Uterus (tissue), 4 donors: ENCODE data around the gene PGF. TPM values are rescaled to one million over a fixed set of nuclear protein-coding genes. Genes with fewer than 3 reads are reported as not detected.

Source experiments
- DNase-seq, 2 donors: peaks; one replicate each; pipeline ENCODE4 v3.0.0-alpha.2; 2019 to 2020
- H3K27ac ChIP-seq, 2 donors: fragments of 200-600 bp; sonication (generic); 1 replicate in 1 of 2; 2 replicates in 1 of 2; pipeline ENCODE4 v1.5.1; 2016 to 2018
- H3K27me3 ChIP-seq, 2 donors: fragments of 200-600 bp; sonication (generic); one replicate each; pipeline ENCODE4 v1.5.1; 2018 to 2019; ENCODE audit warnings: control low read depth in 1 of 2
- H3K36me3 ChIP-seq, 2 donors: fragments of 200-600 bp; sonication (generic); one replicate each; pipeline ENCODE4 v1.5.1; 2019; ENCODE audit warnings: control low read depth in 1 of 2
- H3K4me1 ChIP-seq, 2 donors: fragments of 200-600 bp; sonication (generic); one replicate each; pipeline ENCODE4 v1.5.1; 2018 to 2019; ENCODE audit warnings: control low read depth in 1 of 2
- H3K4me3 ChIP-seq, 2 donors: fragments of 200-600 bp; sonication (generic); 1 replicate in 1 of 2; 2 replicates in 1 of 2; pipeline ENCODE4 v1.5.1; 2018 to 2019; ENCODE audit warnings: mild to moderate bottlenecking in 1 of 2
- H3K9me3 ChIP-seq, 2 donors: fragments of 200-600 bp; sonication (generic); one replicate each; pipeline ENCODE4 v1.5.1; 2019; ENCODE audit warnings: control low read depth in 1 of 2
- POLR2A ChIP-seq, 2 donors: fragments of 450-650 bp; IDR thresholded peaks; one replicate each; pipeline ENCODE4 v1.6.1; 2016; ENCODE audit warnings: antibody characterized with exemption in 2 of 2, mild to moderate bottlenecking in 1 of 2, moderate library complexity in 1 of 2
- intact Hi-C: fragments of 100-400 bp; cut with DNase I; formaldehyde crosslinking; loops from one replicate; pipeline ENCODE4 v1.15.1; 2023; ENCODE audit warnings: low total_unique reads
- total RNA-seq, 4 donors: library from RNA; depleted of rRNA in 3 of 4; stranded (reverse); fragments of >200 nt in 3 of 4; gene quantifications; one replicate each; pipeline versions ENCODE4 v1.1.0 to v1.2.4, GENCODE V29; 2014 to 2023
- TF ChIP-seq, protein P1 (sequence below), 4 experiments: fragments of 200-600 bp in 2 of 4; fragments of 450-650 bp in 2 of 4; sonication (generic) in 2 of 4; IDR thresholded peaks; one replicate each; pipeline ENCODE4 v1.5.1; 2016 to 2019; ENCODE audit warnings: antibody characterized with exemption in 4 of 4, mild to moderate bottlenecking in 2 of 4, moderate library complexity in 1 of 4
- donor health status: DM: yes; HTN: yes; CAD: no.

PGF gene
- total RNA-seq, 4 donors from 2014 or later: 2.7 to 32.4 (median 15.4) TPM

- Histone ChIP-seq H3K27me3 (no peaks in the 10 kb centered on the region), H3K9me3 (no peaks in the 10 kb centered on the region), H3K4me3 (no peak overlapping the region), H3K4me1 (no peaks in the 10 kb centered on the region), H3K27ac (no peak overlapping the region), H3K36me3 (no peaks in the 10 kb centered on the region)
- no peak for TF ChIP-seq POLR2A (IDR thresholded peaks at IDR 0.05)
- TF ChIP-seq, protein P1, sequence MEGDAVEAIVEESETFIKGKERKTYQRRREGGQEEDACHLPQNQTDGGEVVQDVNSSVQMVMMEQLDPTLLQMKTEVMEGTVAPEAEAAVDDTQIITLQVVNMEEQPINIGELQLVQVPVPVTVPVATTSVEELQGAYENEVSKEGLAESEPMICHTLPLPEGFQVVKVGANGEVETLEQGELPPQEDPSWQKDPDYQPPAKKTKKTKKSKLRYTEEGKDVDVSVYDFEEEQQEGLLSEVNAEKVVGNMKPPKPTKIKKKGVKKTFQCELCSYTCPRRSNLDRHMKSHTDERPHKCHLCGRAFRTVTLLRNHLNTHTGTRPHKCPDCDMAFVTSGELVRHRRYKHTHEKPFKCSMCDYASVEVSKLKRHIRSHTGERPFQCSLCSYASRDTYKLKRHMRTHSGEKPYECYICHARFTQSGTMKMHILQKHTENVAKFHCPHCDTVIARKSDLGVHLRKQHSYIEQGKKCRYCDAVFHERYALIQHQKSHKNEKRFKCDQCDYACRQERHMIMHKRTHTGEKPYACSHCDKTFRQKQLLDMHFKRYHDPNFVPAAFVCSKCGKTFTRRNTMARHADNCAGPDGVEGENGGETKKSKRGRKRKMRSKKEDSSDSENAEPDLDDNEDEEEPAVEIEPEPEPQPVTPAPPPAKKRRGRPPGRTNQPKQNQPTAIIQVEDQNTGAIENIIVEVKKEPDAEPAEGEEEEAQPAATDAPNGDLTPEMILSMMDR (IDR thresholded peaks at IDR 0.05): no peak
- intact Hi-C loops: no loop called here
- DNase-seq: no peak
Observed at GRCh38 chr14:74893614-74894091, 61.7 kb downstream of the PGF start.

DNA sequence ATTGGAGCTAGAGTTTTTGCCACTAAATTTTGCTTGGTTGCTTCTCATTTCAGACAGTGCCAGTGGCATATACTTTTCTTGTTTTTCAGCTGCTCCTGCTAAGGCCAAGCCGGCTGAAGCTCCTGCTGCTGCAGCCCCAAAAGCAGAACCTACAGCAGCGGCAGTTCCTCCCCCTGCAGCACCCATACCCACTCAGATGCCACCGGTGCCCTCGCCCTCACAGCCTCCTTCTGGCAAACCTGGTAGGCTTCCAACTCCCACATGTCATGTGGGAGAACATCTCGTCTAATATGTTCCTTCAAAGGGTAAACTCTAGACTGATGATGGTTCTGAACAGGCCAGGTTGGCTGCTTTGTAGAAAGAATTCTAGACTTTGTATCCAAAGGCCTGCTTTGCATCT is 62.7 kb downstream of the PGF start:
- intact Hi-C loops: no loop called here
- no peaks in the 10 kb centered on the region for H3K9me3 ChIP-seq
- TF ChIP-seq, protein P1 (IDR thresholded peaks at IDR 0.05): no peak
- no peak for TF ChIP-seq POLR2A (IDR thresholded peaks at IDR 0.05)
- H3K27ac ChIP-seq: no peak overlapping the region
- no peak overlapping the region for H3K4me3 ChIP-seq
- no peaks in the 10 kb centered on the region for H3K36me3 ChIP-seq
- no peaks in the 10 kb centered on the region for H3K4me1 ChIP-seq
- no peaks in the 10 kb centered on the region for H3K27me3 ChIP-seq
- no peak for DNase-seq

GRCh38 chr14:74891870-74892269 is 63.5 kb downstream of the PGF start:
- Histone ChIP-seq H3K4me3 (no peak overlapping the region), H3K4me1 (no peaks in the 10 kb centered on the region), H3K27ac (no peak overlapping the region), H3K9me3 (no peaks in the 10 kb centered on the region), H3K27me3 (no peaks in the 10 kb centered on the region), H3K36me3 (no peaks in the 10 kb centered on the region)
- TF ChIP-seq, protein P1 (IDR thresholded peaks at IDR 0.05): no peak
- no peak for TF ChIP-seq POLR2A (IDR thresholded peaks at IDR 0.05)
- no peak for DNase-seq
- intact Hi-C loops: no loop called here

Other genes starting within 250 kb of the PGF start
- gene AREL1, start 242.5 kb downstream of the PGF start, total RNA-seq: 10 to 100 TPM in 3 of 4 donors, 1 to 10 TPM in 1; 2.1 to 33.8 (median 22.3) TPM
- 100 to 1,000 TPM in 1 of 4 donors, 10 to 100 TPM in 2, 1 to 10 TPM in 1; 6.4 to 116 (median 46.6) TPM for gene FCF1, start 242.5 kb downstream of the PGF start, total RNA-seq
- 100 to 1,000 TPM in 2 of 4 donors, 10 to 100 TPM in 1, 1 to 10 TPM in 1; 8.8 to 118 (median 91.9) TPM for gene YLPM1, start 192.3 kb downstream of the PGF start, total RNA-seq
- not detected for gene PROX2, start 79.5 kb downstream of the PGF start, total RNA-seq
- 10 to 100 TPM; 31.8 to 77.2 (median 62.7) TPM for gene DLST, start 73.7 kb downstream of the PGF start, total RNA-seq
- gene RPS6KL1, start 32.3 kb downstream of the PGF start, total RNA-seq: 10 to 100 TPM in 1 of 4 donors, 1 to 10 TPM in 1, under 1 TPM in 1, not detected in 1; 0.26 to 11.1 (median 3.0) TPM
- 10 to 100 TPM; 27.3 to 41.9 (median 35.5) TPM for gene EIF2B2, start 47.3 kb upstream of the PGF start, total RNA-seq
- gene MLH3, start 95.9 kb upstream of the PGF start, total RNA-seq: 10 to 100 TPM; 16.4 to 83.4 (median 50.1) TPM
- 10 to 100 TPM; 11.8 to 30.6 (median 21.4) TPM for gene ACYP1, start 108.4 kb upstream of the PGF start, total RNA-seq
- gene ZC2HC1C, start 114.0 kb upstream of the PGF start, total RNA-seq: 1 to 10 TPM in 2 of 4 donors, under 1 TPM in 1, not detected in 1; 0.26 to 4.7 (median 2.4) TPM
- 100 to 1,000 TPM in 1 of 4 donors, 10 to 100 TPM in 3; 51.2 to 115 (median 71.4) TPM for gene NEK9, start 171.5 kb upstream of the PGF start, total RNA-seq
- gene TMED10, start 221.0 kb upstream of the PGF start, total RNA-seq: 100 to 1,000 TPM; 206 to 389 (median 287) TPM